K562 (cell line): ENCODE measurements around the gene PELI2. TPM values are rescaled to one million over a fixed set of nuclear protein-coding genes. Genes with fewer than 3 reads are reported as not detected.

ENCODE experiments used
- AFF4 ChIP-seq: sonication (generic); formaldehyde crosslinking; IDR thresholded peaks from 2 replicates; pipeline ENCODE4 v1.8.0; 2023; ENCODE audit warnings: mild to moderate bottlenecking, missing genetic modification reagents
- ARID3A ChIP-seq: IDR thresholded peaks from 2 replicates; pipeline ENCODE4 v1.6.1; 2012; ENCODE audit warnings: low read depth, low read length, improper control_type of control experiment, borderline replicate concordance
- ESRRB ChIP-seq: fragments of 250-450 bp; sonication (Bioruptor Pico); IDR thresholded peaks from 2 replicates; pipeline ENCODE4 v1.5.0; 2020; ENCODE audit warnings: mild to moderate bottlenecking, moderate library complexity, borderline replicate concordance
- LARP7 ChIP-seq: fragments of 450-650 bp; IDR thresholded peaks from 2 replicates; pipeline ENCODE4 v1.6.1; 2016
- NFYB ChIP-seq: IDR thresholded peaks from 2 replicates; pipeline ENCODE4 v1.6.1; 2011; ENCODE audit warnings: mild to moderate bottlenecking, moderate library complexity; ENCODE audit not compliant: insufficient read length; ENCODE audit errors: extremely low read depth
- POLR2AphosphoS5 ChIP-seq: IDR thresholded peaks from 2 replicates; pipeline ENCODE4 v1.6.1; 2011; ENCODE audit warnings: mild to moderate bottlenecking, low read depth, low read length, moderate library complexity; ENCODE audit not compliant: control insufficient read depth, insufficient read depth
- PPARD ChIP-seq: fragments of 250-450 bp; sonication (Bioruptor Pico); IDR thresholded peaks from 2 replicates; pipeline ENCODE4 v1.8.0; 2022; ENCODE audit warnings: inconsistent platforms, mild to moderate bottlenecking, moderate library complexity
- RBM39 ChIP-seq: fragments of 200-400 bp; formaldehyde crosslinking; optimal IDR thresholded peaks from 2 replicates; pipeline ENCODE3; 2018; ENCODE audit warnings: low read depth, low read length
- SMAD2 ChIP-seq: fragments of 150-350 bp; IDR thresholded peaks from 2 replicates; pipeline ENCODE4 v1.6.1; 2014; ENCODE audit warnings: low read depth, mild to moderate bottlenecking, low read length
- polyA plus RNA-seq, 8 experiments: library from polyadenylated mRNA; depleted of rRNA in 4 of 8; stranded (reverse) in 5 of 8; unstranded in 3 of 8; fragments of >200 nt; fragmentation: Nextera tagmentation in 2 of 8; fragmentation: Illumina TruSeq in 1 of 8; extraction: Ambion mirVana in 2 of 8; extraction: Trizol in 1 of 8; gene quantifications; 2 replicates each; pipeline versions ENCODE4 v1.2.1 to v1.2.3, GENCODE V29; 2011 to 2014; ENCODE audit warnings: inconsistent platforms in 1 of 8, missing spikeins in 1 of 8
- total RNA-seq, 7 experiments: library from RNA; depleted of rRNA in 6 of 7; stranded (reverse); fragments of >200 nt in 6 of 7; fragmentation: Illumina TruSeq in 2 of 7; extraction: Trizol in 2 of 7; gene quantifications; 2 replicates each; pipeline versions ENCODE4 v1.2.1 to v1.2.3, GENCODE V29; 2011 to 2021; ENCODE audit warnings: low replicate concordance in 1 of 7

PELI2 gene
- total and polyA plus RNA-seq, 9 of the 15 experiments (the other 6 are each of a cell fraction or from before 2014, with no cell fraction given), result 0.20 to 1.5 (median 0.44) TPM

GRCh38 chr14:56237398-56237797 is 119.2 kb downstream of the PELI2 start (continued):
- TF ChIP-seq ARID3A (no peak), ESRRB (CRISPR knock-in tag) (no peak), PPARD (CRISPR knock-in tag) (no peak), RBM39 (no peak), AFF4 (CRISPR knock-in tag) (no peak), NFYB (no peak), SMAD2 (no peak), LARP7 (no peak), POLR2AphosphoS5 (no peak)
